Body of pancreas (tissue), 4 donors: Measurements from ENCODE around the gene NCAM1. TPM values are rescaled to one million over a fixed set of nuclear protein-coding genes. Genes with fewer than 3 reads are reported as not detected.

Source experiments
- ATAC-seq: fragments of 150-250 bp; one replicate; pipeline ENCODE4 v1.9.1; 2016
- DNase-seq, 4 donors: peaks; one replicate each; pipeline ENCODE4 v3.0.0-alpha.2; 2019
- H3K27ac ChIP-seq, 4 donors: fragments of 200-600 bp; sonication (generic); 1 replicate in 3 of 4; 2 replicates in 1 of 4; pipeline versions ENCODE4 v1.5.1 to v1.6.1; 2016 to 2019; ENCODE audit warnings: mild to moderate bottlenecking in 1 of 4, mixed read lengths in 1 of 4, moderate library complexity in 1 of 4
- H3K27me3 ChIP-seq, 2 donors: fragments of 200-600 bp; sonication (generic); one replicate each; pipeline ENCODE4 v1.6.0; 2016; ENCODE audit warnings: mild to moderate bottlenecking in 1 of 2
- H3K36me3 ChIP-seq, 2 donors: fragments of 200-600 bp; sonication (generic); replicated peaks in 1 of 2; 2 replicates each; pipeline ENCODE4 v1.5.1; 2016; ENCODE audit warnings: low read depth in 2 of 2; ENCODE audit not compliant: insufficient read depth in 1 of 2
- H3K4me1 ChIP-seq: fragments of 200-600 bp; sonication (generic); one replicate; pipeline ENCODE4 v1.6.0; 2016
- H3K4me3 ChIP-seq, 2 donors: fragments of 200-600 bp; sonication (generic); 1 replicate in 1 of 2; 2 replicates in 1 of 2; pipeline ENCODE4 v1.5.1; 2016 to 2019
- H3K9me3 ChIP-seq, 3 donors: fragments of 200-600 bp; sonication (generic); 1 replicate in 2 of 3; 2 replicates in 1 of 3; pipeline ENCODE4 v1.5.1; 2016
- CTCF ChIP-seq, 7 experiments: fragments of 450-650 bp in 4 of 7; fragments of 200-600 bp in 3 of 7; sonication (generic) in 3 of 7; IDR thresholded peaks; one replicate each; pipeline ENCODE4 v1.5.1; 2016 to 2019; ENCODE audit warnings: antibody characterized with exemption in 7 of 7
- POLR2A ChIP-seq, 3 donors: fragments of 450-650 bp; IDR thresholded peaks; one replicate each; pipeline ENCODE4 v1.6.1; 2016; ENCODE audit warnings: antibody characterized with exemption in 3 of 3, mild to moderate bottlenecking in 2 of 3
- WGBS, 2 donors: methylation state at CpG; one replicate each; pipeline ENCODE4 v1.1.5; 2017; 5-methylcytosine and 5-hydroxymethylcytosine counted together
- intact Hi-C: fragments of 100-400 bp; cut with DNase I; formaldehyde crosslinking; loops from one replicate; pipeline ENCODE4 v1.15.1; 2023
- total RNA-seq, 2 donors: library from RNA; depleted of rRNA; stranded (reverse); fragments of >200 nt; gene quantifications; one replicate each; pipeline ENCODE4 v1.1.0, GENCODE V29; 2016

The NCAM1 gene
- total RNA-seq, 2 donors from 2014 or later = 10.1 to 26.0 TPM

DNA sequence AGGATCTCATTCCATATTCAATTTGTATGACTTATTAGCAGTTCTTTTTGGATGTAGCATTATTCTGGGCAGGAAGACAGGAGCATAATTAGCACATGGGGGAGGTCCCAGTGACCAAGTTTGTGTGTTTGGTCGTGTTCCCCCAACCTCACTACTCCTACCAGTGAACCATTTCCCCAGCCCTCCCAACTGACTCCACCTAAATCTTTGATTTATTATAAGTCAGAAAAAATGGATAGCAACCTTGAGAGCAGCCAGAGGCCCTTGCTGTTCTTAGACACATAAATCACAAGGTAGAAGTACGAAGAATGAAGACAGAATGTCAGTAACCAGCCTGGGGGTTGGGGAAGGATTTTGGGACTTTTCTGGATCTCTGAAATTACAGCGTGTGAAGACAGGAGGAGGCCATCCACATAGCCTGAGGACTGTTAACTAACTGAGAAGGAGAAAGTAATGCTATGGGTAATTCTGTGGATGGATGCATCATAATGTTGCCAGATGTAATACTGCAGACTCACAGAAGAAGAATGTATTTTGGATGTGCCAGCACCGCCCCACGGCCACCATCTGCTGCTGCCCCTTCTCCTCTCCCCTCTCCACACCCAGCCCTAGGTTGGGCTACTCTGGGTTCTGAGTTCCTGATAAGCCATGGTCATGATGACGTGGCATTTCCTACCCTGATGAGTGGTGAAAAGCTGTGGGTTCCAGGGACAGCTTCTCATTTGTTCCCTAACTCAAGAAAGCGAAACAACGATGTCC is 228.9 kb downstream of the NCAM1 start:
- Histone ChIP-seq H3K27ac (no peak overlapping the region), H3K36me3 (no peaks in the 10 kb centered on the region), H3K4me3 (no peak overlapping the region), H3K9me3 (no peaks in the 10 kb centered on the region), H3K27me3 (no peaks in the 10 kb centered on the region), H3K4me1 (peaks cover 6% of the 10 kb centered on the region)
- no peak for TF ChIP-seq CTCF (IDR thresholded peaks at IDR 0.05)
- no peak for TF ChIP-seq POLR2A (IDR thresholded peaks at IDR 0.05)
- WGBS, 2 donors = 73 to 78% methylated on average over 8 of the region's 8 CpGs
- DNase-seq (peak in 1 of 4 donors; percentile 17), ATAC-seq (no peak)
- intact Hi-C loops = no loop called here

DNA sequence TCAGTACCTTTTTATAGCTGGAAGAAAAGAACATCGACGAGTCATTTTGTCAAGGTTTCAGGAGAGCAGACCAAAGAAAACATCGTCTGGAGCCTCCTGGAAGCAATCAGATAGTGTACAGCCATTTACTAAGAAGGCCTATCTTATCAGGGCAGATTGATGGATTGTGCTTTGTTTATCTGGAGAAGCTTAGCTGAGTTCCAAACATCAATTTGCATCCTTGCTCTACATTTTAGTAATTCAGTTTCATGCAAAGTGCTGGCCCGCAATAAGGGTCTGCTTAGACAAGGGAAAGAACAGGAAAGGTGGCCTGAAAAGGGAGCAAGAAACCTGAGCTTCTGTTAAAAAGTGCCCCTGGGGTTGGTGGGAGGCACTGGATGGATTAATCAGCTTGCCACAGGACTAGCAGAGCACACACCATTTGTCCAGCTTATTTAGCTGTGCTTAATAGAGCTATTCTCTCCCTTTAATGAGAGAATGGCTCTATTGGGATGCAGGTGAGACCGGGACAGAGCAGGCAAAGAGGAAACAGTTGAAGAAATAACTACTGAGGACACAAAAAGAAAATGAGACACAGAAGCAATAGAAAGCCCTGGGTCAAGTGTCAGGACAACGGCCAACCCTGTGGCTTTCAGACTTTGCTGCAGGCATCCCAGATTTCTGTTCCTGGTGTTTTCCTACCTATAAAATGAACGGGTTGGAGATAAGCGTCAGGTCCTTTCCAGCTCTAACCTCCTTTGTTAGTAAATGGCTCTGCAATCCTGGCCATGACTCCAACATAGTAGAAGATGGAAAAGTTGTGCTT is 231.1 kb downstream of the NCAM1 start:
- intact Hi-C loops = no loop called here
- Histone ChIP-seq H3K4me3 (no peak overlapping the region), H3K27me3 (no peaks in the 10 kb centered on the region), H3K27ac (no peak overlapping the region), H3K4me1 (peaks cover 6% of the 10 kb centered on the region), H3K9me3 (no peaks in the 10 kb centered on the region), H3K36me3 (no peaks in the 10 kb centered on the region)
- WGBS, 2 donors = 47 to 54% methylated on average over 8 of the region's 8 CpGs
- ATAC-seq (no peak), DNase-seq (no peak)
- TF ChIP-seq CTCF (IDR thresholded peaks at IDR 0.05) (no peak), POLR2A (IDR thresholded peaks at IDR 0.05) (no peak)

DNA sequence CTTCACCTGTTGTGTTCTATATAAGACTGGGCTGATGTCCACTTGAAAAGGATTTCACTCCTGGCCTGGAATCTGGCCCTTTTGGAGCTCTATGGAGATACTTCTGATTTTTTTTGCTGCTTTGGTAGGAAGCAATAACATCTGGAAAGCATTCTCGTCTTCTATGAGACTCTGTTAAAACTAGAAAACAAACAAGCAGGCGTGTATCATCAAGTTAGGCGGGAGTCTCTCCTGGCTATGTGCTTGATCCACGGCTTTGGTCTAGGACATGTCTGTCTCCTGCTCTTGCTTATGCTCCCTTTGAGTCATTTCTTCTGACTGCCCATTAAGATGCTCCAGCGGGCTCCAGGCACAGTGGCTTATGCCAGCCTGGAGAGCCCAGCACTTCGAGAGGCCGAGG is 231.8 kb downstream of the NCAM1 start:
- 63 to 67% methylated on average over 7 of the region's 7 CpGs for WGBS, 2 donors
- Histone ChIP-seq H3K27me3 (no peaks in the 10 kb centered on the region), H3K27ac (no peak overlapping the region), H3K4me1 (peaks cover 6% of the 10 kb centered on the region), H3K36me3 (no peaks in the 10 kb centered on the region), H3K9me3 (no peaks in the 10 kb centered on the region), H3K4me3 (no peak overlapping the region)
- DNase-seq (peak in 1 of 4 donors; percentile 8), ATAC-seq (no peak)
- no peak for TF ChIP-seq CTCF (IDR thresholded peaks at IDR 0.05)
- no peak for TF ChIP-seq POLR2A (IDR thresholded peaks at IDR 0.05)
- intact Hi-C loops = no loop called here

DNA sequence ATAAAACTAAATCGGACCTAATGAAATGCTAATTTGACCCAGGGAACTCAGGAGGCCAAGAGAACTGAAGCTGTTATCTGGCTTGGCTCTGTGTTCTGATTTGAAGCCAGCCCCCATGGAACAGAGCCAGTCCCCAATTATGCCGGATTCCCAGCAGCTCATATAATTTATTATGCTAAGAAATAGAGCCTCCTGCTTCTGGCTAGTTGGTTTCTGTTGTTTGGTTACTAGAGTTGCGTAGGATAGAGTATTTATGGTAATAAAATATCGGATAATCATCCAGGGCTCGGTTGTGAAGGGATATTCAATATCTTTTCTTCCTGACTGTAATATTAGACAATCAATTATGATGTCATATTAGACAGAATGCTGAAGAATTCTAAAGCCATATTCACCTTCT is 232.7 kb downstream of the NCAM1 start:
- TF ChIP-seq CTCF (IDR thresholded peaks at IDR 0.05) (no peak), POLR2A (IDR thresholded peaks at IDR 0.05) (no peak)
- no peak overlapping the region for H3K27ac ChIP-seq
- peak; percentile 13 to 38 (median 20) for DNase-seq
- no peak overlapping the region for H3K4me3 ChIP-seq
- H3K9me3 ChIP-seq = no peaks in the 10 kb centered on the region
- WGBS, 2 donors = 37 to 43% methylated on average over 5 of the region's 5 CpGs
- no peaks in the 10 kb centered on the region for H3K27me3 ChIP-seq
- H3K36me3 ChIP-seq = no peaks in the 10 kb centered on the region
- intact Hi-C loops = no loop called here
- no peak for ATAC-seq
- H3K4me1 ChIP-seq = peaks cover 6% of the 10 kb centered on the region
